Heart left ventricle (tissue), 13 donors: ENCODE measurements around the gene IDI2.

Experiments
- POLR2A ChIP-seq, 2 donors: fragments of 450-650 bp; IDR thresholded peaks; one replicate each; pipeline ENCODE4 v1.6.1; 2017; ENCODE audit warnings: antibody characterized with exemption in 2 of 2, mild to moderate bottlenecking in 2 of 2, moderate library complexity in 2 of 2
- TF ChIP-seq, protein P1 (sequence below), 12 donors: fragments of 200-600 bp; sonication (generic) in 4 of 12; IDR thresholded peaks; one replicate each; pipeline versions ENCODE4 v1.5.0 to v1.8.0; 2018 to 2022; ENCODE audit warnings: antibody characterized with exemption in 12 of 12, mild to moderate bottlenecking in 5 of 12
- donor health status: ischemic (EF 13 %, LVEDD 7.1; RV severe dilation, severe dysfunction).
- donor health status: DM: no; HTN: yes; CAD: no.
- donor health status: DM: no; HTN: no; CAD: no.
- donor health status: ischemic (EF 25% LVEDD 6.9; RV normal size, moderate dysfunction).
- donor health status: ischemic (EF 25% LVEDD 5.7; RV mildly dilated, moderate dysfunction).
- donor health status: ischemic (EF 35%, LVEDD 5.7; RV mildly dilated, moderate dysfunction).
- donor health status: nonischemic (EF 11% LVEDD 7.7; RV severe dilation, severe dysfunction).
- donor health status: DM: yes; HTN: yes; CAD: no.
- donor health status: PGD.
- donor health status: ischemic (EF 29% LVEDD 5.4; RV normal size, mild dysfunction).
- donor health status: nonischemic (EF 23%, LVEDD 6.1; RV moderate dilation, normal function).

DNA sequence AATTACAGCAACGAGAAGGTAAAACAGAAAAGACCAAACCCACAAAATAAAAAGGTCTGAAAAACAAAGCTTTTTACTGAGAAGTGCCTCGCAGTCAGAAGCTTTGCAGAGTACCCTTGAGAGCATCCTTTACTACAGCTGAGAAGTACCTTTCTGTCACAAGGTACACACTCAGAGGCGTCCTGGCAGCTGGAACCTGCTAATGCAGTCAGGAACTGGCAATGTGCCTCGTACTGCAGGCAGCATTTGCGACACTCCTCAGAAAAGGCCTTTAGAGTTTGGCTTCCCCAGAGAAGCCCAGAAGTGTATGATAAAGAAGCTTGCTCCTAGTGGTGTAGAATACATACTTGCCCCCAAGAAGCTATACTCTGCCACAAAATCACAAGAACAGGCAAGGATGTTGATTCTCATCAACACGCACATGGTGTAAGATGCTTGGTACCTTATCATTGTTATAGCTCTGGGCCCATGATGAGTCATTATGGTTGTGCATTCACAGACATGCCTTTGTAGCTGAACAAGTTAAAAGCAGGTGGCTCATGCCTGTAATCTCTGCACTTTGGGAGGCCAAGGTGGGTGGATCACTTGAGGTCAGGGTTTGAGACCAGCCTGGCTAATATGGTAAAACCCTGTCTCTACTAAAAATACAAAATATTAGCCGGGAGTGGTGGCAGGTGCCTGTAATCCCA is 39.4 kb downstream of the IDI2 start:
- TF ChIP-seq, protein P1, sequence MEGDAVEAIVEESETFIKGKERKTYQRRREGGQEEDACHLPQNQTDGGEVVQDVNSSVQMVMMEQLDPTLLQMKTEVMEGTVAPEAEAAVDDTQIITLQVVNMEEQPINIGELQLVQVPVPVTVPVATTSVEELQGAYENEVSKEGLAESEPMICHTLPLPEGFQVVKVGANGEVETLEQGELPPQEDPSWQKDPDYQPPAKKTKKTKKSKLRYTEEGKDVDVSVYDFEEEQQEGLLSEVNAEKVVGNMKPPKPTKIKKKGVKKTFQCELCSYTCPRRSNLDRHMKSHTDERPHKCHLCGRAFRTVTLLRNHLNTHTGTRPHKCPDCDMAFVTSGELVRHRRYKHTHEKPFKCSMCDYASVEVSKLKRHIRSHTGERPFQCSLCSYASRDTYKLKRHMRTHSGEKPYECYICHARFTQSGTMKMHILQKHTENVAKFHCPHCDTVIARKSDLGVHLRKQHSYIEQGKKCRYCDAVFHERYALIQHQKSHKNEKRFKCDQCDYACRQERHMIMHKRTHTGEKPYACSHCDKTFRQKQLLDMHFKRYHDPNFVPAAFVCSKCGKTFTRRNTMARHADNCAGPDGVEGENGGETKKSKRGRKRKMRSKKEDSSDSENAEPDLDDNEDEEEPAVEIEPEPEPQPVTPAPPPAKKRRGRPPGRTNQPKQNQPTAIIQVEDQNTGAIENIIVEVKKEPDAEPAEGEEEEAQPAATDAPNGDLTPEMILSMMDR (IDR thresholded peaks at IDR 0.05), result no peak
- no peak for TF ChIP-seq POLR2A (IDR thresholded peaks at IDR 0.05)
